Thyroid gland (tissue), 4 donors: ENCODE data around the gene GIGYF1. TPM values are rescaled to one million over a fixed set of nuclear protein-coding genes. Genes with fewer than 3 reads are reported as not detected.

ENCODE experiments used
- DNase-seq, 2 donors: peaks; one replicate each; pipeline ENCODE4 v3.0.0-alpha.2; 2019
- H3K27ac ChIP-seq, 3 donors: fragments of 200-600 bp; sonication (generic); 1 replicate in 2 of 3; 2 replicates in 1 of 3; pipeline ENCODE4 v1.5.1; 2016 to 2019; ENCODE audit warnings: mild to moderate bottlenecking in 1 of 3, moderate library complexity in 1 of 3
- H3K27me3 ChIP-seq: fragments of 200-600 bp; sonication (generic); one replicate; pipeline ENCODE4 v1.5.1; 2019
- H3K36me3 ChIP-seq, 2 donors: fragments of 200-600 bp; sonication (generic); one replicate each; pipeline ENCODE4 v1.5.1; 2016 to 2019
- H3K4me1 ChIP-seq, 2 donors: fragments of 200-600 bp; sonication (generic); one replicate each; pipeline ENCODE4 v1.5.1; 2017 to 2019
- H3K4me3 ChIP-seq, 3 donors: fragments of 200-600 bp; sonication (generic); replicated peaks in 1 of 3; 1 replicate in 2 of 3; 2 replicates in 1 of 3; pipeline ENCODE4 v1.5.1; 2016; ENCODE audit warnings: mild to moderate bottlenecking in 1 of 3
- H3K9me3 ChIP-seq: fragments of 200-600 bp; sonication (generic); one replicate; pipeline ENCODE4 v1.5.1; 2017
- POLR2A ChIP-seq, 2 donors: fragments of 450-650 bp; IDR thresholded peaks; one replicate each; pipeline ENCODE4 v1.6.1; 2017; ENCODE audit warnings: antibody characterized with exemption in 2 of 2, mild to moderate bottlenecking in 2 of 2, moderate library complexity in 1 of 2
- WGBS, 2 donors: methylation state at CpG; one replicate each; pipeline ENCODE4 v1.1.5; 2017; 5-methylcytosine and 5-hydroxymethylcytosine counted together
- intact Hi-C: fragments of 100-400 bp; cut with DNase I; formaldehyde crosslinking; loops from one replicate; pipeline ENCODE4 v1.15.1; 2023
- total RNA-seq, 4 donors: library from RNA; depleted of rRNA; stranded (reverse); fragments of >200 nt; gene quantifications; one replicate each; pipeline ENCODE4 v1.2.3, GENCODE V29; 2016
- TF ChIP-seq, protein P1 (sequence below), 6 experiments: fragments of 200-600 bp in 3 of 6; fragments of 450-650 bp in 3 of 6; sonication (generic) in 3 of 6; IDR thresholded peaks; one replicate each; pipeline ENCODE4 v1.5.1; 2016 to 2019; ENCODE audit warnings: antibody characterized with exemption in 6 of 6, mild to moderate bottlenecking in 2 of 6, inconsistent platforms in 1 of 6, moderate library complexity in 1 of 6

GIGYF1 gene
- total RNA-seq, 4 donors from 2014 or later = 30.5 to 46.9 (median 35.3) TPM

DNA sequence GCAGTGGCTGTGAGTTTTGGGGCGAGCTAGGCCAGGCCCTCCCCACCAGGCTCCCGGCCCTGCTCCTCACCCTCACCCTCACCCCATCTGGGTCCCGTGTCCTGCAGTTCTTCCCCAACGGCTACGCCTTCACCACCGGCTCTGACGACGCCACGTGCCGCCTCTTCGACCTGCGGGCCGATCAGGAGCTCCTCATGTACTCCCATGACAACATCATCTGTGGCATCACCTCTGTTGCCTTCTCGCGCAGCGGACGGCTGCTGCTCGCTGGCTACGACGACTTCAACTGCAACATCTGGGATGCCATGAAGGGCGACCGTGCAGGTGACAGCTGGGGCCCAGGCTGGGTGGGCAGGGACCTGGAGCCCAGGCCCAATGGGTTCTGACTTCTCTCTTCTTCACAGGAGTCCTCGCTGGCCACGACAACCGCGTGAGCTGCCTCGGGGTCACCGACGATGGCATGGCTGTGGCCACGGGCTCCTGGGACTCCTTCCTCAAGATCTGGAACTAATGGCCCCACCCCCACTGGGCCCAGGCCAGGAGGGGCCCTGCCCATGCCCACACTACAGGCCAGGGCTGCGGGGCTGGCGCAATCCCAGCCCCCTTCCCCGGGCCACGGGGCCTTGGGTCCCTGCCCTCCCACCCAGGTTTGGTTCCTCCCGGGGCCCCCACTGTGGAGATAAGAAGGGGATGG lies 15.6 kb downstream of the GIGYF1 start:
- Histone ChIP-seq H3K4me3 (no peak overlapping the region), H3K4me1 (peaks cover 8% of the 10 kb centered on the region in 2 donors), H3K27ac (no peak overlapping the region), H3K9me3 (no peaks in the 10 kb centered on the region), H3K27me3 (no peaks in the 10 kb centered on the region), H3K36me3 (peaks cover 45 to 50% of the 10 kb centered on the region in 2 donors)
- no peak for DNase-seq
- TF ChIP-seq, protein P1, sequence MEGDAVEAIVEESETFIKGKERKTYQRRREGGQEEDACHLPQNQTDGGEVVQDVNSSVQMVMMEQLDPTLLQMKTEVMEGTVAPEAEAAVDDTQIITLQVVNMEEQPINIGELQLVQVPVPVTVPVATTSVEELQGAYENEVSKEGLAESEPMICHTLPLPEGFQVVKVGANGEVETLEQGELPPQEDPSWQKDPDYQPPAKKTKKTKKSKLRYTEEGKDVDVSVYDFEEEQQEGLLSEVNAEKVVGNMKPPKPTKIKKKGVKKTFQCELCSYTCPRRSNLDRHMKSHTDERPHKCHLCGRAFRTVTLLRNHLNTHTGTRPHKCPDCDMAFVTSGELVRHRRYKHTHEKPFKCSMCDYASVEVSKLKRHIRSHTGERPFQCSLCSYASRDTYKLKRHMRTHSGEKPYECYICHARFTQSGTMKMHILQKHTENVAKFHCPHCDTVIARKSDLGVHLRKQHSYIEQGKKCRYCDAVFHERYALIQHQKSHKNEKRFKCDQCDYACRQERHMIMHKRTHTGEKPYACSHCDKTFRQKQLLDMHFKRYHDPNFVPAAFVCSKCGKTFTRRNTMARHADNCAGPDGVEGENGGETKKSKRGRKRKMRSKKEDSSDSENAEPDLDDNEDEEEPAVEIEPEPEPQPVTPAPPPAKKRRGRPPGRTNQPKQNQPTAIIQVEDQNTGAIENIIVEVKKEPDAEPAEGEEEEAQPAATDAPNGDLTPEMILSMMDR (IDR thresholded peaks at IDR 0.05) = no peak
- TF ChIP-seq POLR2A (IDR thresholded peaks at IDR 0.05) = no peak
- intact Hi-C loops = no loop called here
- WGBS, 2 donors = 80 to 88% methylated on average over 25 to 34 of the region's 35 CpGs

DNA sequence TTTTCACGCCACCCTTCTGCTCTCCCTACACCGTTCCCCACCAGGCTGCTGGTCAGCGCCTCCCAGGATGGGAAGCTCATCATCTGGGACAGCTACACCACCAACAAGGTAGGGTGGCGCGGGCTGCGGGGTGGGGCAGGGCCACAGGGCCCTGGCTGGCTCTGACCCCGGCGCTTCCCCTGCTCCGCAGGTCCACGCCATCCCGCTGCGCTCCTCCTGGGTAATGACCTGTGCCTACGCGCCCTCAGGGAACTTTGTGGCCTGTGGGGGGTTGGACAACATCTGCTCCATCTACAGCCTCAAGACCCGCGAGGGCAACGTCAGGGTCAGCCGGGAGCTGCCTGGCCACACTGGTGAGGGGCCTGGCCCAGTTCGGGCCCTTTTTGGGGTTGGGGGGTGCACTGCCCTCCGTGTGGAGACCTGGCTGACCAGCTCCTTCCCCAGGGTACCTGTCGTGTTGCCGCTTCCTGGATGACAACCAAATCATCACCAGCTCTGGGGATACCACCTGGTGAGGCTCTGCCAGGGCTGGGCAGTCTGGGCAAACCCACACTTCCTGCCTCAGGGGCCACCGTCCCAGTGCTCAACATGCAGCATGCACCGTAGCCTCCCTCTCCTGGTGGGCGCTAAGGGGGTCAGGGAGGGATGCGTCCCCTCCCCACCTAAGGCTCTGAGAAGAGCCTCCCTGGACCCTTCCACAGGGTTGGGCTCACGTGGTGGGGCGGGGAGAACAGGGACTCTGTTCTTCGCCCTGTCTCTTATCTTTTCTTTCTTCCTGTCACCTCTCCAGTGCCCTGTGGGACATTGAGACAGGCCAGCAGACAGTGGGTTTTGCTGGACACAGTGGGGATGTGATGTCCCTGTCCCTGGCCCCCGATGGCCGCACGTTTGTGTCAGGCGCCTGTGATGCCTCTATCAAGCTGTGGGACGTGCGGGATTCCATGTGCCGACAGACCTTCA lies 16.5 kb downstream of the GIGYF1 start:
- Histone ChIP-seq H3K9me3 (no peaks in the 10 kb centered on the region), H3K27me3 (no peaks in the 10 kb centered on the region), H3K4me1 (peaks cover 8 to 11% of the 10 kb centered on the region in 2 donors), H3K4me3 (no peak overlapping the region), H3K27ac (no peak overlapping the region), H3K36me3 (peaks cover 37 to 42% of the 10 kb centered on the region in 2 donors)
- DNase-seq = no peak
- no peak for TF ChIP-seq POLR2A (IDR thresholded peaks at IDR 0.05)
- TF ChIP-seq, protein P1 (IDR thresholded peaks at IDR 0.05) = no peak
- WGBS, 2 donors = 95 to 96% methylated on average over 22 to 28 of the region's 36 CpGs
- intact Hi-C loops = no loop called here

DNA sequence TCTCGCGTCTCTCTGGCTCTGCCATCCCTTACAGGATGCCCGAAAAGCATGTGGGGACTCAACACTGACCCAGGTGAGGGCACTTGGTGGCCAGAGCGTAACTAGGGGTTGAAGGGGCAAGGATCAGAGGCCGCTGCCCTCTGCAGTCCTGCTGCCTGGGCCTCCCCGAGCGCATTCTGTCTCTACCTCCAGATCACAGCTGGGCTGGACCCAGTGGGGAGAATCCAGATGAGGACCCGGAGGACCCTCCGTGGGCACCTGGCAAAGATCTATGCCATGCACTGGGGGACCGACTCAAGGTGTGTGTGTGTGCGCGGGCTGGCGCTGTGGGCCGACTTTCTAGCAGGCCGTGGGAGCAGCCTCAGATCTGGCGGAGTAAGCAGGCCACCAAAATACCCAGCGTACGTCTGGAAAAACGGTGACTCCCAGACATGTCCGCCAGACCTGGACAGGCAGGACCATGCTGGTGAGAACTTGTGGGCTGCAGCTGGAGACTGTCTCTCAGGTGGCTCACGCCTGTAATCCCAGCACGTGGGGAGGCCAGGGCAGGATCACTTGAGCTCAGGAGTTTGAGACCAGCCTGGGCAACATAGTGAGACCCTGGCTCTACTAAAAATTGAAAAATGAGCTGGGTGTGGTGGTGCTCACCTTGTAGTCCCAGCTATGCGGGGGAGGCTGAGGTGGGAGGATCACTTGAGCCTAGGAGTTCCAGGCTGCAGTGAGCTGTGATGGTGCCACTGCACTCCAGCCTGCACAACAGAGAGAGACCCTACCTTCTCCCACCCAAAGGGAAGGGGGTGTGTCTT lies 17.3 kb downstream of the GIGYF1 start:
- 81 to 90% methylated on average over 18 to 20 of the region's 23 CpGs for WGBS, 2 donors
- DNase-seq = no peak
- TF ChIP-seq, protein P1 (IDR thresholded peaks at IDR 0.05) = no peak
- TF ChIP-seq POLR2A (IDR thresholded peaks at IDR 0.05) = no peak
- Histone ChIP-seq H3K27ac (peak overlapping the region; percentile 28 to 95 (median 91)), H3K27me3 (no peaks in the 10 kb centered on the region), H3K36me3 (peaks cover 29 to 35% of the 10 kb centered on the region in 2 donors), H3K4me3 (no peak overlapping the region), H3K4me1 (peaks cover 8 to 11% of the 10 kb centered on the region in 2 donors), H3K9me3 (no peaks in the 10 kb centered on the region)
- intact Hi-C loops = no loop called here

DNA sequence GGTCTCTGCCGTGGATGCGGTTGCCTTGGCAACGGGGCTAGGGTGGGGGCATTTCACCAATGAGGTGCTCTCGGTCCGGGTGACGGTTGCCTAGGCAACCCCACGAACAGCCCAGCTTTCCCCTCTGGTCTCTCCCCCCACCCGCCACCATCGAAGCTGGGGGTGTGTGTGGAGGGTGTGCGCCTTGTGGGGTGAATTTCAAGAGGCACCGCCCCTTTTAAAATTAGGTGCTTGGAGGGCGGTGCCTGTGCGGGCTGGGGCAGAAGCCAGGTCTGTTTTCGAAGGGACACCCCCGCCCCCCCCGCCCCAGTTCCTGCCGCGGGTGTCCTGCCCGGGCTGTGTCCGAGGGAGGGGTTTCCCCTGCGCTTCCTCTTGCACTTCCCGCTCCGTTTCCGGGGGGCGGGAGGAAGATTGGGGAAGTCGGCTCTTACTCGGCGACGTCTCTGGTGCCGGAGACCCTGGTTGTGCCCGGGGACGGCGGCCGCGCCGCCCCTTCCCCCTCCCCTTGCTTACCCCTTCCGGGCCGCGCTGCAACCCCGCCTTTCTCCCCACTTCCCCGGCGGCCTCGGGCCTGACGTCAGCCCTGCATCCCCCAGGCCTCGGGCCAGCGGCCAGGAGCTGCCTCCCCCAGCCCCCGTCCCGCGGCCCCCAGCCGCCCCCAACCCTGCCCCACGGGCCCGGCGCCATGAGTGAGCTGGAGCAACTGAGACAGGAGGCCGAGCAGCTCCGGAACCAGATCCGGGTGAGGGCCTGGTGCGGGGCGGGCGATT lies 18.3 kb downstream of the GIGYF1 start:
- Histone ChIP-seq H3K27ac (peak overlapping the region; percentile 28 to 95 (median 91)), H3K4me1 (peaks cover 8 to 11% of the 10 kb centered on the region in 2 donors), H3K9me3 (no peaks in the 10 kb centered on the region), H3K4me3 (peak overlapping the region; percentile 27 to 93 (median 66)), H3K27me3 (no peaks in the 10 kb centered on the region), H3K36me3 (peaks cover 25 to 32% of the 10 kb centered on the region in 2 donors)
- TF ChIP-seq POLR2A (IDR thresholded peaks at IDR 0.05) = peak in 1 of 2 donors; percentile 21
- TF ChIP-seq, protein P1 (IDR thresholded peaks at IDR 0.05) = no peak
- DNase-seq = peak; percentile 68 to 75
- 0 to 2% methylated on average over 9 to 15 of the region's 59 CpGs for WGBS, 2 donors
- intact Hi-C loops = no loop called here
